Measurements from ENCODE around the gene FHIP1B.

Gene FHIP1B

GRCh38 chr11:6270584-6271246, 36.3 kb upstream of the FHIP1B start:
- Histone ChIP-seq H2AFZ (no peak overlapping the region), H3K9me3 (ENCODE audit: control insufficient read depth, low read length) (no peaks in the 10 kb centered on the region), H3K36me3 (ENCODE audit: control insufficient read depth, insufficient read depth, low read length) (no peaks in the 10 kb centered on the region), H3K9ac (no peak overlapping the region), H3K27me3 (ENCODE audit: control insufficient read depth, insufficient read depth, low read length) (no peaks in the 10 kb centered on the region), H3K4me2 (ENCODE audit: low read length) (no peak overlapping the region), H3K4me3 (ENCODE audit: low read depth, low read length) (no peak overlapping the region), H3K4me1 (no peaks in the 10 kb centered on the region), H3K79me2 (no peaks in the 10 kb centered on the region), H3K27ac (no peak overlapping the region)
- TF ChIP-seq CTCF (IDR thresholded peaks at IDR 0.05): no peak

- no peak for TF ChIP-seq CTCF (IDR thresholded peaks at IDR 0.05)
- H3K79me2 ChIP-seq: no peaks in the 10 kb centered on the region
Observed at GRCh38 chr11:6269994-6270393, 35.6 kb upstream of the FHIP1B start.

GRCh38 chr11:6268820-6269219, 34.4 kb upstream of the FHIP1B start:
- no peak overlapping the region for H3K4me3 ChIP-seq (ENCODE audit: low read depth, low read length)
- no peak overlapping the region for H2AFZ ChIP-seq
- H3K9me3 ChIP-seq (ENCODE audit: control insufficient read depth, low read length): no peaks in the 10 kb centered on the region
- H3K27me3 ChIP-seq (ENCODE audit: control insufficient read depth, insufficient read depth, low read length): no peaks in the 10 kb centered on the region
- H3K79me2 ChIP-seq: no peaks in the 10 kb centered on the region
- H3K27ac ChIP-seq: no peak overlapping the region
- H3K4me1 ChIP-seq: no peaks in the 10 kb centered on the region
- H3K36me3 ChIP-seq (ENCODE audit: control insufficient read depth, insufficient read depth, low read length): no peaks in the 10 kb centered on the region
- H3K4me2 ChIP-seq (ENCODE audit: low read length): no peak overlapping the region
- no peak for TF ChIP-seq CTCF (IDR thresholded peaks at IDR 0.05)
- no peak overlapping the region for H3K9ac ChIP-seq

More at GRCh38 chr11:6269994-6270393, 35.6 kb upstream of the FHIP1B start:
- Histone ChIP-seq H3K4me2 (ENCODE audit: low read length) (no peak overlapping the region), H3K4me1 (no peaks in the 10 kb centered on the region), H3K27ac (no peak overlapping the region), H3K27me3 (ENCODE audit: control insufficient read depth, insufficient read depth, low read length) (no peaks in the 10 kb centered on the region), H2AFZ (no peak overlapping the region), H3K4me3 (ENCODE audit: low read depth, low read length) (no peak overlapping the region), H3K36me3 (ENCODE audit: control insufficient read depth, insufficient read depth, low read length) (no peaks in the 10 kb centered on the region), H3K9ac (no peak overlapping the region), H3K9me3 (ENCODE audit: control insufficient read depth, low read length) (no peaks in the 10 kb centered on the region)

- H3K27ac ChIP-seq: no peak overlapping the region
- no peak for TF ChIP-seq CTCF (IDR thresholded peaks at IDR 0.05)
- H3K4me3 ChIP-seq (ENCODE audit: low read depth, low read length): no peak overlapping the region
- no peaks in the 10 kb centered on the region for H3K4me1 ChIP-seq
- no peaks in the 10 kb centered on the region for H3K27me3 ChIP-seq (ENCODE audit: control insufficient read depth, insufficient read depth, low read length)
- H3K9me3 ChIP-seq (ENCODE audit: control insufficient read depth, low read length): no peaks in the 10 kb centered on the region
- H2AFZ ChIP-seq: no peak overlapping the region
- no peak overlapping the region for H3K9ac ChIP-seq
- H3K36me3 ChIP-seq (ENCODE audit: control insufficient read depth, insufficient read depth, low read length): no peaks in the 10 kb centered on the region
- H3K4me2 ChIP-seq (ENCODE audit: low read length): no peak overlapping the region
- no peaks in the 10 kb centered on the region for H3K79me2 ChIP-seq
Observed at GRCh38 chr11:6263662-6264061, 29.2 kb upstream of the FHIP1B start.

- TF ChIP-seq CTCF (IDR thresholded peaks at IDR 0.05): no peak
- H3K4me3 ChIP-seq (ENCODE audit: low read depth, low read length): no peak overlapping the region
- no peaks in the 10 kb centered on the region for H3K36me3 ChIP-seq (ENCODE audit: control insufficient read depth, insufficient read depth, low read length)
- H2AFZ ChIP-seq: no peak overlapping the region
- H3K4me2 ChIP-seq (ENCODE audit: low read length): no peak overlapping the region
- no peaks in the 10 kb centered on the region for H3K79me2 ChIP-seq
- H3K27ac ChIP-seq: no peak overlapping the region
- no peak overlapping the region for H3K9ac ChIP-seq
- H3K4me1 ChIP-seq: no peaks in the 10 kb centered on the region
- H3K9me3 ChIP-seq (ENCODE audit: control insufficient read depth, low read length): no peaks in the 10 kb centered on the region
- no peaks in the 10 kb centered on the region for H3K27me3 ChIP-seq (ENCODE audit: control insufficient read depth, insufficient read depth, low read length)
Observed at GRCh38 chr11:6260207-6260726, 25.8 kb upstream of the FHIP1B start.

All from parathyroid adenoma (tissue), 2 donors.